GM10847 (cell line): ENCODE measurements around the gene TMEM222.

ENCODE experiments used
- POLR2A ChIP-seq: IDR thresholded peaks from 2 replicates; pipeline ENCODE4 v1.6.1; 2011; ENCODE audit not compliant: insufficient read length; ENCODE audit errors: extremely low read depth

The TMEM222 gene

GRCh38 chr1:27360159-27361043 is 38.4 kb downstream of the TMEM222 start:
- no peak for TF ChIP-seq POLR2A

- TF ChIP-seq POLR2A, result no peak
Measured at GRCh38 chr1:27361044-27361402, 39.1 kb downstream of the TMEM222 start.

GRCh38 chr1:27361553-27361952 is 39.6 kb downstream of the TMEM222 start:
- TF ChIP-seq POLR2A, result no peak

- TF ChIP-seq POLR2A, result no peak
Measured at GRCh38 chr1:27363766-27364695, 42.1 kb downstream of the TMEM222 start.

- TF ChIP-seq POLR2A, result no peak
Measured at GRCh38 chr1:27364696-27365371, 42.9 kb downstream of the TMEM222 start.

- no peak for TF ChIP-seq POLR2A
Measured at GRCh38 chr1:27365372-27366112, 43.6 kb downstream of the TMEM222 start.

GRCh38 chr1:27366113-27366410 is 44.1 kb downstream of the TMEM222 start:
- TF ChIP-seq POLR2A, result no peak

- TF ChIP-seq POLR2A, result no peak
Measured at GRCh38 chr1:27366411-27367159, 44.6 kb downstream of the TMEM222 start, which contains the start of gene MAP3K6. TSS of gene MAP3K6 (minus strand) at chr1:27366961. CDS start at chr1:27366597, 364 bp downstream.

GRCh38 chr1:27367160-27367650 is 45.2 kb downstream of the TMEM222 start:
- TF ChIP-seq POLR2A, result no peak

GRCh38 chr1:27368869-27369582 is 47.1 kb downstream of the TMEM222 start:
- TF ChIP-seq POLR2A, result no peak

- no peak for TF ChIP-seq POLR2A
Measured at GRCh38 chr1:27372022-27372807, 50.3 kb downstream of the TMEM222 start.
